Neural cell (in vitro differentiated cells): ENCODE results near the gene IRF2BPL. TPM values are rescaled to one million over a fixed set of nuclear protein-coding genes. Genes with fewer than 3 reads are reported as not detected.

Experiments
- H2AFZ ChIP-seq: fragments of 200-600, 300-800 bp; sonication (generic), shearing (Covaris generic); 2 replicates; pipeline ENCODE4 v1.6.0; 2014; ENCODE audit warnings: low read depth, mild to moderate bottlenecking, antibody characterized with exemption, low read length, moderate library complexity
- H3F3A ChIP-seq: fragments of 200-600 bp; shearing (Covaris generic); 2 replicates; pipeline ENCODE4 v1.6.1; 2016; ENCODE audit warnings: mild to moderate bottlenecking, moderate library complexity, mixed read lengths, antibody characterized with exemption, low read length; ENCODE audit not compliant: insufficient read depth, poor library complexity, severe bottlenecking
- H3K27ac ChIP-seq: fragments of 200-600, 300-800 bp; sonication (generic), shearing (Covaris generic); 2 replicates; pipeline ENCODE4 v1.5.1; 2014; ENCODE audit warnings: mild to moderate bottlenecking, low read length, moderate library complexity
- H3K27me3 ChIP-seq: fragments of 300-800, 200-600 bp; sonication (generic), shearing (Covaris generic); 2 replicates; pipeline ENCODE4 v1.6.0; 2014; ENCODE audit warnings: mild to moderate bottlenecking, low read depth, low read length, moderate library complexity; ENCODE audit not compliant: insufficient read depth
- H3K36me3 ChIP-seq: fragments of 300-800, 200-600 bp; sonication (generic), shearing (Covaris generic); 2 replicates; pipeline ENCODE4 v1.5.1; 2014; ENCODE audit warnings: mild to moderate bottlenecking, antibody characterized with exemption, low read length, moderate library complexity; ENCODE audit not compliant: insufficient read depth
- H3K4me2 ChIP-seq: fragments of 300-800, 200-600 bp; sonication (generic), shearing (Covaris generic); 2 replicates; pipeline ENCODE4 v1.6.0; 2014; ENCODE audit warnings: mild to moderate bottlenecking, low read length
- H3K4me3 ChIP-seq: fragments of 300-800, 200-600 bp; sonication (generic), shearing (Covaris generic); 2 replicates; pipeline ENCODE4 v1.5.1; 2014; ENCODE audit warnings: mild to moderate bottlenecking, low read length, moderate library complexity
- H3K79me2 ChIP-seq: fragments of 200-600 bp; shearing (Covaris generic); replicated peaks from 2 replicates; pipeline ENCODE4 v1.6.0; 2014; ENCODE audit warnings: mild to moderate bottlenecking, low read length, moderate library complexity; ENCODE audit not compliant: insufficient read depth
- H3K9ac ChIP-seq: fragments of 300-800, 200-600 bp; sonication (generic), shearing (Covaris generic); 2 replicates; pipeline ENCODE4 v1.6.1; 2016; ENCODE audit warnings: mild to moderate bottlenecking, low read length, mixed read lengths
- H3K9me2 ChIP-seq: fragments of 200-600 bp; shearing (Covaris generic); 2 replicates; pipeline ENCODE4 v1.6.1; 2016; ENCODE audit warnings: mild to moderate bottlenecking, low read length, mixed read lengths; ENCODE audit not compliant: insufficient read depth
- H3K9me3 ChIP-seq: fragments of 200-600, 300-800 bp; sonication (generic), shearing (Covaris generic); 2 replicates; pipeline ENCODE4 v1.6.1; 2016; ENCODE audit warnings: mild to moderate bottlenecking, mixed run types, low read length, moderate library complexity, mixed read lengths
- H4K20me1 ChIP-seq: fragments of 200-600 bp; shearing (Covaris generic); 2 replicates; pipeline ENCODE4 v1.6.1; 2016; ENCODE audit warnings: mild to moderate bottlenecking, mixed run types; ENCODE audit not compliant: insufficient read depth
- CTCF ChIP-seq: fragments of 450-650 bp; IDR thresholded peaks from 2 replicates; pipeline ENCODE4 v1.5.1; 2014; ENCODE audit warnings: antibody characterized with exemption, mild to moderate bottlenecking, moderate library complexity; ENCODE audit not compliant: poor library complexity, severe bottlenecking
- EP300 ChIP-seq: fragments of 450-650 bp; conservative IDR thresholded peaks from 2 replicates; pipeline ENCODE4 v1.6.1; 2014; ENCODE audit warnings: antibody characterized with exemption, mild to moderate bottlenecking, moderate library complexity; ENCODE audit not compliant: poor library complexity, severe bottlenecking
- EZH2 ChIP-seq: fragments of 200-600, 300-800 bp; shearing (Covaris generic), sonication (generic); IDR thresholded peaks from 2 replicates; pipeline ENCODE4 v1.6.1; 2014; ENCODE audit warnings: antibody characterized with exemption, low read length, borderline replicate concordance, mild to moderate bottlenecking; ENCODE audit not compliant: insufficient read depth, poor library complexity, severe bottlenecking
- MXI1 ChIP-seq: fragments of 450-650 bp; conservative IDR thresholded peaks from 2 replicates; pipeline ENCODE4 v1.6.1; 2014; ENCODE audit warnings: antibody characterized with exemption, mild to moderate bottlenecking; ENCODE audit not compliant: poor library complexity, severe bottlenecking
- POLR2AphosphoS5 ChIP-seq: IDR thresholded peaks from 2 replicates; pipeline ENCODE4 v1.6.1; 2012
- RAD21 ChIP-seq: fragments of 450-650 bp; conservative IDR thresholded peaks from 2 replicates; pipeline ENCODE4 v1.6.1; 2014; ENCODE audit warnings: antibody characterized with exemption, mild to moderate bottlenecking, moderate library complexity
- SMC3 ChIP-seq: fragments of 450-650 bp; conservative IDR thresholded peaks from 2 replicates; pipeline ENCODE4 v1.6.1; 2014; ENCODE audit warnings: antibody characterized with exemption, mild to moderate bottlenecking, moderate library complexity; ENCODE audit not compliant: poor library complexity
- TAF1 ChIP-seq: IDR thresholded peaks from 2 replicates; pipeline ENCODE4 v1.6.1; 2012; ENCODE audit warnings: low read depth
- polyA plus RNA-seq: library from polyadenylated mRNA; depleted of rRNA; stranded (reverse); fragments of >200 nt; gene quantifications from 2 replicates; pipeline ENCODE4 v1.2.3, GENCODE V29; 2014
- TF ChIP-seq, protein P1 (sequence below): IDR thresholded peaks from 2 replicates; pipeline ENCODE4 v1.6.1; 2012; ENCODE audit warnings: borderline replicate concordance

The IRF2BPL gene
- polyA plus RNA-seq, 1 donor from 2014 or later, result 42.9 TPM

- TF ChIP-seq RAD21 (no peak), MXI1 (no peak), SMC3 (no peak), POLR2AphosphoS5 (no peak), EP300 (no peak), EZH2 (no peak), TAF1 (no peak), CTCF (no peak)
- TF ChIP-seq, protein P1, sequence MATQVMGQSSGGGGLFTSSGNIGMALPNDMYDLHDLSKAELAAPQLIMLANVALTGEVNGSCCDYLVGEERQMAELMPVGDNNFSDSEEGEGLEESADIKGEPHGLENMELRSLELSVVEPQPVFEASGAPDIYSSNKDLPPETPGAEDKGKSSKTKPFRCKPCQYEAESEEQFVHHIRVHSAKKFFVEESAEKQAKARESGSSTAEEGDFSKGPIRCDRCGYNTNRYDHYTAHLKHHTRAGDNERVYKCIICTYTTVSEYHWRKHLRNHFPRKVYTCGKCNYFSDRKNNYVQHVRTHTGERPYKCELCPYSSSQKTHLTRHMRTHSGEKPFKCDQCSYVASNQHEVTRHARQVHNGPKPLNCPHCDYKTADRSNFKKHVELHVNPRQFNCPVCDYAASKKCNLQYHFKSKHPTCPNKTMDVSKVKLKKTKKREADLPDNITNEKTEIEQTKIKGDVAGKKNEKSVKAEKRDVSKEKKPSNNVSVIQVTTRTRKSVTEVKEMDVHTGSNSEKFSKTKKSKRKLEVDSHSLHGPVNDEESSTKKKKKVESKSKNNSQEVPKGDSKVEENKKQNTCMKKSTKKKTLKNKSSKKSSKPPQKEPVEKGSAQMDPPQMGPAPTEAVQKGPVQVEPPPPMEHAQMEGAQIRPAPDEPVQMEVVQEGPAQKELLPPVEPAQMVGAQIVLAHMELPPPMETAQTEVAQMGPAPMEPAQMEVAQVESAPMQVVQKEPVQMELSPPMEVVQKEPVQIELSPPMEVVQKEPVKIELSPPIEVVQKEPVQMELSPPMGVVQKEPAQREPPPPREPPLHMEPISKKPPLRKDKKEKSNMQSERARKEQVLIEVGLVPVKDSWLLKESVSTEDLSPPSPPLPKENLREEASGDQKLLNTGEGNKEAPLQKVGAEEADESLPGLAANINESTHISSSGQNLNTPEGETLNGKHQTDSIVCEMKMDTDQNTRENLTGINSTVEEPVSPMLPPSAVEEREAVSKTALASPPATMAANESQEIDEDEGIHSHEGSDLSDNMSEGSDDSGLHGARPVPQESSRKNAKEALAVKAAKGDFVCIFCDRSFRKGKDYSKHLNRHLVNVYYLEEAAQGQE, result no peak
- Histone ChIP-seq H3K9me2 (no peaks in the 10 kb centered on the region), H3K4me3 (no peak overlapping the region), H2AFZ (no peak overlapping the region), H3K27ac (no peak overlapping the region), H3K9me3 (no peaks in the 10 kb centered on the region), H3K27me3 (no peaks in the 10 kb centered on the region), H3F3A (no peaks in the 10 kb centered on the region), H3K79me2 (no peaks in the 10 kb centered on the region), H3K4me2 (no peak overlapping the region), H4K20me1 (no peaks in the 10 kb centered on the region), H3K9ac (no peak overlapping the region), H3K36me3 (no peaks in the 10 kb centered on the region)
Observed at GRCh38 chr14:77009014-77009413, 19.5 kb downstream of the IRF2BPL start.

GRCh38 chr14:77008541-77008940 lies 20.0 kb downstream of the IRF2BPL start:
- TF ChIP-seq CTCF, result no peak
- TF ChIP-seq TAF1, result no peak
- no peak for TF ChIP-seq POLR2AphosphoS5
- TF ChIP-seq MXI1, result no peak
- no peak for TF ChIP-seq SMC3
- no peak for TF ChIP-seq EZH2
- TF ChIP-seq, protein P1, result no peak
- no peak for TF ChIP-seq RAD21
- no peak for TF ChIP-seq EP300
- Histone ChIP-seq H4K20me1 (no peaks in the 10 kb centered on the region), H3K9ac (no peak overlapping the region), H2AFZ (no peak overlapping the region), H3K9me2 (no peaks in the 10 kb centered on the region), H3K27me3 (no peaks in the 10 kb centered on the region), H3K9me3 (no peaks in the 10 kb centered on the region), H3K4me3 (no peak overlapping the region), H3K36me3 (no peaks in the 10 kb centered on the region), H3F3A (no peaks in the 10 kb centered on the region), H3K4me2 (no peak overlapping the region), H3K79me2 (no peaks in the 10 kb centered on the region), H3K27ac (no peak overlapping the region)
